Upper lobe of left lung (tissue), 6 donors: ENCODE data around the gene YAE1. TPM values are rescaled to one million over a fixed set of nuclear protein-coding genes. Genes with fewer than 3 reads are reported as not detected.

Experiments
- ATAC-seq, 2 donors: fragments of 200-7000 bp; cut with Tn5 transposase; one replicate each; pipeline ENCODE4 v1.9.1; 2022; ENCODE audit warnings: mild to moderate bottlenecking in 2 of 2, moderate library complexity in 2 of 2; ENCODE audit not compliant: low FRiP score in 2 of 2
- DNase-seq, 2 donors: peaks; one replicate each; pipeline ENCODE4 v3.0.0-alpha.2; 2019 to 2020
- H3K27ac ChIP-seq, 4 donors: fragments of 200-600 bp; sonication (generic); one replicate each; pipeline ENCODE4 v1.5.1; 2016 to 2019
- H3K27me3 ChIP-seq, 4 donors: fragments of 200-600 bp; sonication (generic); one replicate each; pipeline ENCODE4 v1.5.1; 2017 to 2019
- H3K36me3 ChIP-seq, 4 donors: fragments of 200-600 bp; sonication (generic); one replicate each; pipeline ENCODE4 v1.5.1; 2016 to 2019
- H3K4me1 ChIP-seq, 4 donors: fragments of 200-600 bp; sonication (generic); one replicate each; pipeline ENCODE4 v1.5.1; 2018 to 2019
- H3K4me3 ChIP-seq, 4 donors: fragments of 200-600 bp; sonication (generic); one replicate each; pipeline ENCODE4 v1.5.1; 2017 to 2019; ENCODE audit warnings: mild to moderate bottlenecking in 2 of 4, moderate library complexity in 1 of 4
- H3K9me3 ChIP-seq, 4 donors: fragments of 200-600 bp; sonication (generic); one replicate each; pipeline ENCODE4 v1.5.1; 2018 to 2019
- EP300 ChIP-seq, 4 donors: sonication (generic); formaldehyde crosslinking; IDR thresholded peaks; one replicate each; pipeline ENCODE4 v1.5.1; 2017; ENCODE audit warnings: antibody characterized with exemption in 4 of 4, control low read depth in 2 of 4
- POLR2A ChIP-seq, 4 donors: fragments of 450-650 bp; IDR thresholded peaks; one replicate each; pipeline ENCODE4 v1.5.1; 2016 to 2017; ENCODE audit warnings: antibody characterized with exemption in 4 of 4, mild to moderate bottlenecking in 2 of 4
- POLR2AphosphoS5 ChIP-seq, 2 donors: sonication (generic); formaldehyde crosslinking; IDR thresholded peaks; one replicate each; pipeline ENCODE4 v1.5.1; 2017; ENCODE audit warnings: antibody characterized with exemption in 2 of 2
- WGBS, 2 donors: methylation state at CpG; one replicate each; pipeline ENCODE4 v1.1.5; 2017 to 2018; 5-methylcytosine and 5-hydroxymethylcytosine counted together
- total RNA-seq, 6 donors: library from RNA; depleted of rRNA in 4 of 6; stranded (reverse); fragments of >200 nt in 4 of 6; gene quantifications; one replicate each; pipeline versions ENCODE4 v1.1.0 to v1.2.1, GENCODE V29; 2016 to 2021
- TF ChIP-seq, protein P1 (sequence below), 6 experiments: fragments of 450-650 bp in 4 of 6; fragments of 200-600 bp in 2 of 6; sonication (generic) in 2 of 6; IDR thresholded peaks; one replicate each; pipeline ENCODE4 v1.5.1; 2016 to 2019; ENCODE audit warnings: antibody characterized with exemption in 6 of 6
- donor health status: DM: no; HTN: no; CAD: no; lungs with moderate emphysema.
- donor health status: DM: no; HTN: yes; CAD: no; lungs with severe emphysema.

The YAE1 gene, protein sequence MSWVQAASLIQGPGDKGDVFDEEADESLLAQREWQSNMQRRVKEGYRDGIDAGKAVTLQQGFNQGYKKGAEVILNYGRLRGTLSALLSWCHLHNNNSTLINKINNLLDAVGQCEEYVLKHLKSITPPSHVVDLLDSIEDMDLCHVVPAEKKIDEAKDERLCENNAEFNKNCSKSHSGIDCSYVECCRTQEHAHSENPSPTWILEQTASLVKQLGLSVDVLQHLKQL
- total RNA-seq, result 10 to 100 TPM in 4 of 6 donors, 1 to 10 TPM in 1, under 1 TPM in 1; 1.00 to 21.0 (median 13.2) TPM

DNA sequence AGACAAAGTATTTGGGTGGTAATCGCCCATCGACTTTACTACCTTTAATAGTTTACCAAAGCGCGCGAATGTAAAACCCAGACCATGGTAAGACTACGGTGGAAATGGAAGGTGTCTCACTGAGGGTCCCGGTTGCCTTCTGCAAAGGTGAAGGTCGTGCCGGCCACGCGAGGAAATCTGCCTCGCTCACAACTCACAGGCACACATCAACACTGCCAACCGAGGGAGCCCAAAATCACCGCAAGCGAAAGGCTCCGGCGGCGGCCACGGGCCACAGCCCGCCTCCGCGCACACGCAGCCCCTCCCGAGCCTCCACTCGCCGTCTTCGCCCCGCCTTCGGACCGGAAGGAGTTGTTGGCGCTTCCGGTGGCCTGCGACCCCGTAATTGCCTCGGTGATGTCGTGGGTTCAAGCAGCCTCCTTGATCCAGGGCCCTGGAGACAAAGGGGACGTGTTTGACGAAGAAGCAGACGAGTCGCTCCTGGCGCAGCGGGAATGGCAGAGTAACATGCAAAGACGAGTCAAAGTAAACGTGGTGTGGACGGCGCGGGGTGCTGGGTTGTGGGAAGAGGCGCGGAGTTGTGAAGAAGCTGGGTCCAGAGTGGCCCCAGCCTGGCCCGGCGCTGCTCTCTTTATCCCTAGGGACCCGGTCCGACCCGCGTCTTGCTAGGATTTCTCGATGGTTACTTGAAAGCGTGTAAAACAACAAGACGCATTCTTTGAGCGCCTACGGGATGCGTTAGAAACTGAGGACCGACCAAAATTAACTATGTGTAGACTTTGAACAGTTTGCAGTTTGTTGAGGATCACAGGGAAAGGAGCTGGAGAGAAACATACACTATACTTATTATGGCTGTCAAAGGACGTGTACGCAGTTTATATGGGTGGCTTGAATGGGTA lies at the start of gene YAE1:
TSS of gene YAE1 (plus strand) at position 382 of the 899 bp plus-strand sequence. CDS start at position 397, 15 bp downstream.
- no peaks in the 10 kb centered on the region for H3K9me3 ChIP-seq
- peak within 1 kb of the TSS; percentile 46 to 80 (median 70) for H3K4me3 ChIP-seq
- H3K27ac ChIP-seq, result peak within 1 kb of the TSS; percentile 61 to 86 (median 77)
- 1% methylated on average over 40 to 60 of the region's 64 CpGs for WGBS, 2 donors
- no peaks in the 10 kb centered on the region for H3K27me3 ChIP-seq
- TF ChIP-seq EP300 (IDR thresholded peaks at IDR 0.05) (no peak), POLR2AphosphoS5 (IDR thresholded peaks at IDR 0.05) (peak; percentile 76 to 82), POLR2A (IDR thresholded peaks at IDR 0.05) (peak in 2 of 4 donors; percentile 30 to 82)
- ATAC-seq, result peak; percentile 95 to 100
- DNase-seq, result peak; percentile 77 to 95
- peaks cover 7 to 16% (median 13%) of the 10 kb centered on the region in 4 donors for H3K4me1 ChIP-seq
- H3K36me3 ChIP-seq, result peaks cover 0 to 4% (median 0%) of the 10 kb centered on the region in 4 donors

DNA sequence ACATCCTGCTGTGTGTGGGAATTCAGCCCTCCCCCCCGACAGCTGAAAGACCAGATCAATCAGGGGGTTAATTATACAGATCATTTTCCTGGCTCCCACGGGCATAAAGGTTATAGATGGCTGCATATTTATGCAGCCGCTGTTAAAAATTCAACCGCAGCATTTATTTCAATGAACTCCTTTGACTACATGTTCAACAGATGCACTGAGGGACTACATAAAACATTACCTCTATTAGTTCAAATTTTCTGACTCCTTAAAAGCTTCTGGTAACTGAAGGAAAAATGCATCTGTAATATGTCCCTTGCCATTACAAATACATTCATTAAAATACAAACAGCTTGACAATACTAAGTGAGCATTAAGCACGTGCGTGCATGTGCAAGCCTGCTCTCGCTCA lies 49.7 kb upstream of the YAE1 start:
- WGBS, 2 donors, result 81 to 91% methylated on average over 7 of the region's 7 CpGs
- ATAC-seq, result no peak
- Histone ChIP-seq H3K27ac (no peak overlapping the region), H3K36me3 (no peaks in the 10 kb centered on the region), H3K9me3 (no peaks in the 10 kb centered on the region), H3K27me3 (no peaks in the 10 kb centered on the region), H3K4me3 (no peak overlapping the region), H3K4me1 (peaks cover 0 to 5% (median 0%) of the 10 kb centered on the region in 4 donors)
- no peak for DNase-seq
- TF ChIP-seq POLR2A (IDR thresholded peaks at IDR 0.05), result no peak
- TF ChIP-seq, protein P1, sequence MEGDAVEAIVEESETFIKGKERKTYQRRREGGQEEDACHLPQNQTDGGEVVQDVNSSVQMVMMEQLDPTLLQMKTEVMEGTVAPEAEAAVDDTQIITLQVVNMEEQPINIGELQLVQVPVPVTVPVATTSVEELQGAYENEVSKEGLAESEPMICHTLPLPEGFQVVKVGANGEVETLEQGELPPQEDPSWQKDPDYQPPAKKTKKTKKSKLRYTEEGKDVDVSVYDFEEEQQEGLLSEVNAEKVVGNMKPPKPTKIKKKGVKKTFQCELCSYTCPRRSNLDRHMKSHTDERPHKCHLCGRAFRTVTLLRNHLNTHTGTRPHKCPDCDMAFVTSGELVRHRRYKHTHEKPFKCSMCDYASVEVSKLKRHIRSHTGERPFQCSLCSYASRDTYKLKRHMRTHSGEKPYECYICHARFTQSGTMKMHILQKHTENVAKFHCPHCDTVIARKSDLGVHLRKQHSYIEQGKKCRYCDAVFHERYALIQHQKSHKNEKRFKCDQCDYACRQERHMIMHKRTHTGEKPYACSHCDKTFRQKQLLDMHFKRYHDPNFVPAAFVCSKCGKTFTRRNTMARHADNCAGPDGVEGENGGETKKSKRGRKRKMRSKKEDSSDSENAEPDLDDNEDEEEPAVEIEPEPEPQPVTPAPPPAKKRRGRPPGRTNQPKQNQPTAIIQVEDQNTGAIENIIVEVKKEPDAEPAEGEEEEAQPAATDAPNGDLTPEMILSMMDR (IDR thresholded peaks at IDR 0.05), result no peak
- no peak for TF ChIP-seq POLR2AphosphoS5 (IDR thresholded peaks at IDR 0.05)
- TF ChIP-seq EP300 (IDR thresholded peaks at IDR 0.05), result no peak

DNA sequence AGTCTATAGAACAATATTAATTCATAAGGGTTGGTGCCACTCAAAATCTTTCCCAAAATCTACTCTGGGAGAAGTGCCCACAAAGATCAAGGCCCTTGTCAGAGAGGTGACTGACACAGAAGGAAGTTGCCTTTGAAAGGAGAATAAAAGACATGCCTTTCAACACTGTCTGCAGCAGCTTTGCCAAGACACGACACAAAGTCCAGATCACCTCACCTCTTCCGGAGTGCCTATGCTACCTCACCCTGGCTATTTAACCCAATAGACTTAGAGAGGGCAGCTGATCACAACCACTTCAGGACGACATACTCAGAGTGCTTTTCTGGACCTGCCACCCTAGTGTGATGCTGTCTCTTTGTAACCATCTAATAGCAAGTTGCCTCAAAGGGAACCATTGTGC lies 49.0 kb upstream of the YAE1 start:
- Histone ChIP-seq H3K4me1 (peaks cover 0 to 5% (median 0%) of the 10 kb centered on the region in 4 donors), H3K36me3 (no peaks in the 10 kb centered on the region), H3K27me3 (no peaks in the 10 kb centered on the region), H3K9me3 (no peaks in the 10 kb centered on the region), H3K4me3 (no peak overlapping the region), H3K27ac (no peak overlapping the region)
- DNase-seq (no peak), ATAC-seq (peak in 1 of 2 donors; percentile 9)
- TF ChIP-seq, protein P1 (IDR thresholded peaks at IDR 0.05), result no peak
- TF ChIP-seq POLR2AphosphoS5 (IDR thresholded peaks at IDR 0.05) (no peak), EP300 (IDR thresholded peaks at IDR 0.05) (no peak), POLR2A (IDR thresholded peaks at IDR 0.05) (no peak)
- 68 to 80% methylated on average over 3 of the region's 3 CpGs for WGBS, 2 donors

DNA sequence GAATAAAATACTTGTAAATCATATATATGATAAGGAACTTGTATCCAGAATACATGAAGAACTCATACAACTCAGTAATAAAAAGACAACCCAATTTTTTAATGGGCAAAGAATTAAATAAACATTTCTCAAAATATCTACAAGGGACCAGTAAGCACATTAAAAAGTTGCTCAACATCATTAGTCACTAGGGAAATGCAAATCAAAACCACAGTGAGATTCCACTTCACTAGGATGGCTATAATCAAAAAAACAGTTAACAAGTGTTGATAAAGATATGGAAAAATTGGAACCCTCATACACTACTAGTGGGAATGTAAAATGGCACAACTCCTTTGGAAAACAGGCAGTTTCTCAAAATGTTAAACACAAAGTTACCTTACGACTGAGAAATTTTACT lies 40.3 kb upstream of the YAE1 start:
- DNase-seq (no peak), ATAC-seq (no peak)

More for the DNA sequence above, 40.3 kb upstream of the YAE1 start:
- no peaks in the 10 kb centered on the region for H3K4me1 ChIP-seq
- no peak overlapping the region for H3K4me3 ChIP-seq
- 91 to 100% methylated on average over 1 of the region's 1 CpG for WGBS, 2 donors
- no peaks in the 10 kb centered on the region for H3K27me3 ChIP-seq
- TF ChIP-seq POLR2AphosphoS5 (IDR thresholded peaks at IDR 0.05), result no peak
- TF ChIP-seq POLR2A (IDR thresholded peaks at IDR 0.05), result no peak
- TF ChIP-seq EP300 (IDR thresholded peaks at IDR 0.05), result no peak
- TF ChIP-seq, protein P1 (IDR thresholded peaks at IDR 0.05), result no peak
- no peak overlapping the region for H3K27ac ChIP-seq
- no peaks in the 10 kb centered on the region for H3K36me3 ChIP-seq
- no peaks in the 10 kb centered on the region for H3K9me3 ChIP-seq
